ENCODE measurements around the gene MRGPRX2. TPM values are rescaled to one million over a fixed set of nuclear protein-coding genes. Genes with fewer than 3 reads are reported as not detected.

MRGPRX2 gene
- total and polyA plus RNA-seq, 10 of the 15 experiments (the other 5 are each of a cell fraction or from before 2014, with no cell fraction given), result 0.03 to 0.11 TPM; not detected in 8

DNA sequence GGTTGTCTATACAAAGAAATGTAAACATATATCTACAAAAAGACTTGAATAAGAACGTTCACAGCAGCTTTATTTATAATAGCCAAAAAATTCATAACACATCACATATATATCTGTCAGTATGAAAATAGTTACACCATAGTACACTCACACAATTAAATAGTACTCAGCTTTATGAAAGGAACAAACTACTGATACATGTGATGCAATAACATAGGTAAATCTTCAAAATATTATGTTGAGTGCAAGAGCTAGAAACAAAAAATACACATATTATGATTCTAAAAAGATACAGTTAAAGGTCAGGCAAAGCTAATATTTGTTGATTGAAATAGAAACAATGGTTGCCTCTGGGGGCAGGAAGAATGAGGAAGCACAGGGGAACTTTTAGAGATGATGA is 6.6 kb downstream of the MRGPRX2 start:
- intact Hi-C loops (cut with micrococcal nuclease; ENCODE audit: unreplicated experiment) (no loop called here), in situ Hi-C loops (cut with MboI) (no loop called here)
- TF ChIP-seq, protein P1, sequence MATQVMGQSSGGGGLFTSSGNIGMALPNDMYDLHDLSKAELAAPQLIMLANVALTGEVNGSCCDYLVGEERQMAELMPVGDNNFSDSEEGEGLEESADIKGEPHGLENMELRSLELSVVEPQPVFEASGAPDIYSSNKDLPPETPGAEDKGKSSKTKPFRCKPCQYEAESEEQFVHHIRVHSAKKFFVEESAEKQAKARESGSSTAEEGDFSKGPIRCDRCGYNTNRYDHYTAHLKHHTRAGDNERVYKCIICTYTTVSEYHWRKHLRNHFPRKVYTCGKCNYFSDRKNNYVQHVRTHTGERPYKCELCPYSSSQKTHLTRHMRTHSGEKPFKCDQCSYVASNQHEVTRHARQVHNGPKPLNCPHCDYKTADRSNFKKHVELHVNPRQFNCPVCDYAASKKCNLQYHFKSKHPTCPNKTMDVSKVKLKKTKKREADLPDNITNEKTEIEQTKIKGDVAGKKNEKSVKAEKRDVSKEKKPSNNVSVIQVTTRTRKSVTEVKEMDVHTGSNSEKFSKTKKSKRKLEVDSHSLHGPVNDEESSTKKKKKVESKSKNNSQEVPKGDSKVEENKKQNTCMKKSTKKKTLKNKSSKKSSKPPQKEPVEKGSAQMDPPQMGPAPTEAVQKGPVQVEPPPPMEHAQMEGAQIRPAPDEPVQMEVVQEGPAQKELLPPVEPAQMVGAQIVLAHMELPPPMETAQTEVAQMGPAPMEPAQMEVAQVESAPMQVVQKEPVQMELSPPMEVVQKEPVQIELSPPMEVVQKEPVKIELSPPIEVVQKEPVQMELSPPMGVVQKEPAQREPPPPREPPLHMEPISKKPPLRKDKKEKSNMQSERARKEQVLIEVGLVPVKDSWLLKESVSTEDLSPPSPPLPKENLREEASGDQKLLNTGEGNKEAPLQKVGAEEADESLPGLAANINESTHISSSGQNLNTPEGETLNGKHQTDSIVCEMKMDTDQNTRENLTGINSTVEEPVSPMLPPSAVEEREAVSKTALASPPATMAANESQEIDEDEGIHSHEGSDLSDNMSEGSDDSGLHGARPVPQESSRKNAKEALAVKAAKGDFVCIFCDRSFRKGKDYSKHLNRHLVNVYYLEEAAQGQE (IDR thresholded peaks at IDR 0.05; ENCODE audit: low read depth, low read length), result no peak
- TF ChIP-seq CREM (IDR thresholded peaks at IDR 0.05; ENCODE audit: low read depth), result no peak
- no peak for TF ChIP-seq RELA (IDR thresholded peaks at IDR 0.05; ENCODE audit: borderline replicate concordance, partially characterized antibody)
- no peak for TF ChIP-seq MEF2B (IDR thresholded peaks at IDR 0.05; ENCODE audit: partially characterized antibody, poor library complexity, severe bottlenecking)
- TF ChIP-seq, protein P2, sequence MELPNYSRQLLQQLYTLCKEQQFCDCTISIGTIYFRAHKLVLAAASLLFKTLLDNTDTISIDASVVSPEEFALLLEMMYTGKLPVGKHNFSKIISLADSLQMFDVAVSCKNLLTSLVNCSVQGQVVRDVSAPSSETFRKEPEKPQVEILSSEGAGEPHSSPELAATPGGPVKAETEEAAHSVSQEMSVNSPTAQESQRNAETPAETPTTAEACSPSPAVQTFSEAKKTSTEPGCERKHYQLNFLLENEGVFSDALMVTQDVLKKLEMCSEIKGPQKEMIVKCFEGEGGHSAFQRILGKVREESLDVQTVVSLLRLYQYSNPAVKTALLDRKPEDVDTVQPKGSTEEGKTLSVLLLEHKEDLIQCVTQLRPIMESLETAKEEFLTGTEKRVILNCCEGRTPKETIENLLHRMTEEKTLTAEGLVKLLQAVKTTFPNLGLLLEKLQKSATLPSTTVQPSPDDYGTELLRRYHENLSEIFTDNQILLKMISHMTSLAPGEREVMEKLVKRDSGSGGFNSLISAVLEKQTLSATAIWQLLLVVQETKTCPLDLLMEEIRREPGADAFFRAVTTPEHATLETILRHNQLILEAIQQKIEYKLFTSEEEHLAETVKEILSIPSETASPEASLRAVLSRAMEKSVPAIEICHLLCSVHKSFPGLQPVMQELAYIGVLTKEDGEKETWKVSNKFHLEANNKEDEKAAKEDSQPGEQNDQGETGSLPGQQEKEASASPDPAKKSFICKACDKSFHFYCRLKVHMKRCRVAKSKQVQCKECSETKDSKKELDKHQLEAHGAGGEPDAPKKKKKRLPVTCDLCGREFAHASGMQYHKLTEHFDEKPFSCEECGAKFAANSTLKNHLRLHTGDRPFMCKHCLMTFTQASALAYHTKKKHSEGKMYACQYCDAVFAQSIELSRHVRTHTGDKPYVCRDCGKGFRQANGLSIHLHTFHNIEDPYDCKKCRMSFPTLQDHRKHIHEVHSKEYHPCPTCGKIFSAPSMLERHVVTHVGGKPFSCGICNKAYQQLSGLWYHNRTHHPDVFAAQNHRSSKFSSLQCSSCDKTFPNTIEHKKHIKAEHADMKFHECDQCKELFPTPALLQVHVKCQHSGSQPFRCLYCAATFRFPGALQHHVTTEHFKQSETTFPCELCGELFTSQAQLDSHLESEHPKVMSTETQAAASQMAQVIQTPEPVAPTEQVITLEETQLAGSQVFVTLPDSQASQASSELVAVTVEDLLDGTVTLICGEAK (IDR thresholded peaks at IDR 0.05; ENCODE audit: borderline replicate concordance), result no peak
- TF ChIP-seq NR2F1 (conservative IDR thresholded peaks at IDR 0.05), result no peak
- no peak for TF ChIP-seq ASH2L (IDR thresholded peaks at IDR 0.05; ENCODE audit: borderline replicate concordance, low read depth)
- no peak for TF ChIP-seq EZH2 (IDR thresholded peaks at IDR 0.05; ENCODE audit: borderline replicate concordance, control insufficient read depth, low read depth, low read length)
- DNase-seq (ENCODE audit: low read depth, low spot score), result no peak
- Histone ChIP-seq H3K27ac (ENCODE audit: control insufficient read depth, insufficient read depth) (no peak overlapping the region), H2AFZ (ENCODE audit: control insufficient read depth, low read depth, low read length) (no peak overlapping the region), H3K4me3 (no peak overlapping the region), H3K9ac (ENCODE audit: control insufficient read depth, insufficient read depth, low read length) (no peak overlapping the region), H3K4me1 (ENCODE audit: control insufficient read depth, insufficient read depth, low read length) (no peaks in the 10 kb centered on the region), H3K79me2 (ENCODE audit: control insufficient read depth, insufficient read depth, low read length) (no peaks in the 10 kb centered on the region), H3K9me3 (replicated peaks; ENCODE audit: control insufficient read depth, insufficient read depth, low read length) (no peaks in the 10 kb centered on the region), H3K36me3 (ENCODE audit: control insufficient read depth in 2 of 2, insufficient read depth in 2 of 2, low read length in 1 of 2) (no peaks in the 10 kb centered on the region), H3K4me2 (ENCODE audit: control insufficient read depth, insufficient read depth) (no peak overlapping the region), H4K20me1 (ENCODE audit: control insufficient read depth, insufficient read depth) (no peaks in the 10 kb centered on the region), H3K27me3 (replicated peaks in 1 of 2; ENCODE audit: control insufficient read depth in 2 of 2, insufficient read depth in 2 of 2, low read length in 1 of 2) (peaks cover 0 to 1% of the 10 kb centered on the region in 2 experiments; a peak in 1 of 4 replicates)
- BruUV-seq (replicated peaks), result no TSS peak
- peak; percentile 23 for FAIRE-seq
- no peak for ATAC-seq
- SMC1A ChIA-PET (ENCODE audit: uncharacterized antibody, unreplicated experiment), result no interaction called here
- 3% methylated on average over 1 of the region's 1 CpG for WGBS (ENCODE audit: insufficient coverage, insufficient replicate concordance, low lambda C conversion rate, missing lambda C conversion rate)
- RAD21 ChIA-PET (ENCODE audit: unreplicated experiment), result interaction anchor here (1.0 kb wide), 1 partner anchor 17 kb away, joined by 4 read pairs; no protein-coding TSS in a partner anchor
- CTCF ChIA-PET, result interaction anchor here (1.2 to 2.2 kb wide), 5 partner anchors 14 to 41 kb away, joined by 3 to 8 read pairs (median 7); no protein-coding TSS in a partner anchor
- POLR2A ChIA-PET, result no interaction called here

All from GM12878 (cell line).